HEK293T (cell line): ENCODE measurements around the gene HPCAL1.

ENCODE experiments used
- CTCF ChIA-PET: fragments of 350-600 bp; formaldehyde crosslinking; extraction: SDS; loops from one replicate; lab custom pipeline; 2021; ENCODE audit warnings: antibody characterized with exemption, inconsistent platforms; lab: Yijun Ruan, JAX
- POLR2A ChIA-PET: fragments of 350-600 bp; formaldehyde crosslinking; extraction: SDS; loops from one replicate; lab custom pipeline; 2020; ENCODE audit warnings: antibody characterized with exemption, inconsistent platforms; lab: Yijun Ruan, JAX
- DNase-seq: peaks from one replicate; pipeline ENCODE4 v3.0.0; 2012; ENCODE audit warnings: mixed read lengths; ENCODE audit errors: extremely low spot score
- ARNT ChIP-seq: fragments of 450-650 bp; IDR thresholded peaks from 2 replicates; pipeline ENCODE4 v1.6.1; 2017; ENCODE audit warnings: mild to moderate bottlenecking
- BHLHE40 ChIP-seq: fragments of 450-650 bp; IDR thresholded peaks from 2 replicates; pipeline ENCODE4 v1.6.1; 2016; ENCODE audit warnings: mild to moderate bottlenecking, moderate library complexity, borderline replicate concordance
- CTBP1 ChIP-seq: fragments of 450-650 bp; IDR thresholded peaks from 2 replicates; pipeline ENCODE4 v1.6.1; 2016; ENCODE audit warnings: borderline replicate concordance
- ELF4 ChIP-seq: fragments of 450-650 bp; IDR thresholded peaks from 2 replicates; pipeline ENCODE4 v1.6.1; 2017; ENCODE audit warnings: antibody characterized with exemption
- FOXA1 ChIP-seq: fragments of 450-650 bp; IDR thresholded peaks from 2 replicates; pipeline ENCODE4 v1.6.1; 2016; ENCODE audit warnings: mild to moderate bottlenecking
- FOXK2 ChIP-seq: fragments of 450-650 bp; IDR thresholded peaks from 2 replicates; pipeline ENCODE4 v1.6.1; 2016; ENCODE audit warnings: mild to moderate bottlenecking
- FOXM1 ChIP-seq: fragments of 450-650 bp; IDR thresholded peaks from 2 replicates; pipeline ENCODE4 v1.6.1; 2017; ENCODE audit warnings: mild to moderate bottlenecking, borderline replicate concordance
- HDGF ChIP-seq: fragments of 450-650 bp; IDR thresholded peaks from 2 replicates; pipeline ENCODE4 v1.6.1; 2017; ENCODE audit warnings: antibody characterized with exemption, borderline replicate concordance
- L3MBTL2 ChIP-seq: fragments of 450-650 bp; conservative IDR thresholded peaks from 2 replicates; pipeline ENCODE4 v1.6.1; 2016; ENCODE audit warnings: mild to moderate bottlenecking
- LEF1 ChIP-seq: fragments of 450-650 bp; IDR thresholded peaks from 2 replicates; pipeline ENCODE4 v1.6.1; 2017; ENCODE audit warnings: mild to moderate bottlenecking, borderline replicate concordance
- NFRKB ChIP-seq: fragments of 450-650 bp; IDR thresholded peaks from 2 replicates; pipeline ENCODE4 v1.6.1; 2016; ENCODE audit warnings: mild to moderate bottlenecking, moderate library complexity
- PKNOX1 ChIP-seq: fragments of 450-650 bp; IDR thresholded peaks from 2 replicates; pipeline ENCODE4 v1.6.1; 2016
- SP1 ChIP-seq: fragments of 450-650 bp; IDR thresholded peaks from 2 replicates; pipeline ENCODE4 v1.6.1; 2017
- SUZ12 ChIP-seq: fragments of 450-650 bp; IDR thresholded peaks from 2 replicates; pipeline ENCODE4 v1.6.1; 2016; ENCODE audit warnings: mild to moderate bottlenecking
- TARDBP ChIP-seq: fragments of 450-650 bp; IDR thresholded peaks from 2 replicates; pipeline ENCODE4 v1.6.1; 2016
- ZNF384 ChIP-seq: fragments of 450-650 bp; IDR thresholded peaks from 2 replicates; pipeline ENCODE4 v1.6.1; 2016

The HPCAL1 gene

GRCh38 chr2:10303694-10304378 is 1.1 kb downstream of the HPCAL1 start:
- no peak for DNase-seq
- TF ChIP-seq FOXA1 (no peak), L3MBTL2 (0 out of 2 replicates have a peak, but pooled peaks have one; percentile 48)

DNA sequence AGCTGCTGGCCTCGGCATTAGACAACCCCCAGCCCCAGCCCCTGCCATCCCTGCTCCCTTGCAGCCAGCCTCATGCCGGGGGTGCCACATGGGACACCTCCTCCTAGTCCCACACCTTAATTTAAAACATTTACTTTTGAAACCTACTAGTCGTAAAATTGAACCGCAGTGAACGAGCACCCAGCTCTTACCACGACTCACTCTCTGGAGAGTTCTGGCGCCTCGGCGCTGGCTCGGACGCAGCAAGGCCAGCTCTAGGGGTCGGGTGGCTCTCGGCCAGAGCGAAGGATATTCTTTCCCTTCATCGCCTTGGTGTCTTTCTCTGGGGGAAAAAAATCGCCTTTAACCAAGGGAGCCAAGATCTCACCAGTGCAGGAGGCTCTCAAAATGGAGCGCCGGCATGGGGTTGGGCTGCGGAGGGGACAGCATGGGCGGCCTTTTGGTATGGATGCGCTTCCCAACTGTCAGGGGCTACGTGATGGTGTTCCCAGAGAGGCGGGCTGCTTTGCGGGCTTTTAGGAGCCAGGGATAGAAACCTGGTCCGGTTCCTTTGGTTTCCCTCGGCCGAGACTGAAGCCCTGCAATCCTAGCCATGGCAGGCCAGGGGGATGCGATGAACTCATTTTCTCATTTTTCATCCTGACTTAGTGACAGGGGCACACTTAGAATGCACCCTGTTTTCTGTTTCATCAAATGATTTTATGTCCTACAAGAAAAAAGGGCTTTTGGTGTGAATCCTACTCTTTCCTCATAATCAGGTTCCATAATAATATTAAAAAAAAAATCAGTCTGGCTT is 2.0 kb downstream of the HPCAL1 start:
- DNase-seq = no peak
- ChIA-PET POLR2A (no interaction called here), CTCF (no interaction called here)
- TF ChIP-seq CTBP1 (no peak), PKNOX1 (peak; percentile 66)

More at GRCh38 chr2:10303694-10304378, 1.1 kb downstream of the HPCAL1 start:
- POLR2A ChIA-PET = interaction anchor here (0.7 to 1.2 kb wide), 2 partner anchors 28 to 54 kb away, joined by 3 to 4 read pairs; no protein-coding TSS in a partner anchor
- CTCF ChIA-PET = interaction anchor here (1.2 kb wide), 1 partner anchor 105 kb away, joined by 4 read pairs; no protein-coding TSS in a partner anchor

GRCh38 chr2:10305254-10305635 is 2.5 kb downstream of the HPCAL1 start:
- POLR2A ChIA-PET = no interaction called here
- CTCF ChIA-PET = interaction anchor here (0.6 kb wide), 1 partner anchor 372 kb away, joined by 9 read pairs; no protein-coding TSS in a partner anchor
- no peak for DNase-seq
- TF ChIP-seq L3MBTL2 (no peak), ELF4 (no peak), BHLHE40 (no peak), SUZ12 (no peak), FOXM1 (no peak), PKNOX1 (no peak), HDGF (no peak)

GRCh38 chr2:10305715-10306114 is 3.0 kb downstream of the HPCAL1 start:
- DNase-seq = peak; percentile 39
- ChIA-PET CTCF (interaction anchor here (0.6 to 0.9 kb wide), 2 partner anchors 227 to 372 kb away, joined by 3 to 9 read pairs; no protein-coding TSS in a partner anchor), POLR2A (no interaction called here)
- TF ChIP-seq ARNT (no peak), BHLHE40 (no peak), ZNF384 (no peak), FOXM1 (no peak), SUZ12 (no peak), HDGF (no peak), FOXK2 (no peak), SP1 (no peak), PKNOX1 (no peak), FOXA1 (no peak), NFRKB (no peak), TARDBP (no peak), L3MBTL2 (no peak), ELF4 (no peak), CTBP1 (no peak), LEF1 (no peak)

- no peak for DNase-seq
- ChIA-PET CTCF (no interaction called here), POLR2A (no interaction called here)
- TF ChIP-seq FOXA1 (no peak), HDGF (no peak), TARDBP (no peak), L3MBTL2 (no peak), FOXK2 (no peak), SUZ12 (no peak), NFRKB (no peak), CTBP1 (no peak), SP1 (no peak), ZNF384 (no peak), ARNT (no peak), BHLHE40 (no peak), ELF4 (no peak)
These were observed 4.3 kb downstream of the HPCAL1 start for GRCh38 chr2:10306901-10307463.

DNA sequence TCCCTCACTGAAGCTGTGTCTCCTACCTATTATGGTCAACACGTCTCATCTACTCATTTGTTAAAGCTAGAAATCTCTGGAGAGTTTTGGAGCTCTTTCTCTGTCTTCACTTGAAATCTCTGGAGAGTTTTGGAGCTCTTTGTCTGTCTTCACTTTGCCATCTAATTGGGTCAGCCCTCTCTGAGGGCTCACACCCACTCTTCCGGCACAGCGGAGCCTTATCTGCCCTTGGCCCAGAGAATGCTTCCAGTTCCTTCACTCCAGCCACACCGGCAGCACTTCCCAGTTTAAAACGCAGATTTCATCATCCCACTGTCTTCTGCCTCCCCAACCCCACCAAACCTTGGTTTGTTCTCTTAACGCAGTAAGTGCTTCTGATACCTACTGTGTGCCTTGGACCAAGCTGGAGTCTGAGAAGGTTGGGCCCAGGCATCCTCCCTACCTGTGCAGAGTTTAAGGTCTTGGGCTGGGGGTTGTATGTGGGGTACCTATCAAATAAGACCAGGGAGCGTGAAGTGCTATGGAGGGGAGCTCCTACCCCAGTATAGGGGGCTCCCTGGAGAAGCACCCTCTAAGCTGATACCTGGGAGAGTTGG is 5.0 kb downstream of the HPCAL1 start:
- DNase-seq = no peak
- ChIA-PET CTCF (no interaction called here), POLR2A (no interaction called here)
- TF ChIP-seq NFRKB = no peak
- TF ChIP-seq BHLHE40 = no peak
- no peak for TF ChIP-seq FOXA1
- no peak for TF ChIP-seq SUZ12
- TF ChIP-seq ZNF384 = no peak
- TF ChIP-seq SP1 = no peak
- no peak for TF ChIP-seq ELF4
- TF ChIP-seq HDGF = no peak
- no peak for TF ChIP-seq CTBP1
- TF ChIP-seq FOXK2 = no peak
- no peak for TF ChIP-seq L3MBTL2
